GM21528 (cell line): ENCODE measurements around the gene PLEKHM3.
"Not testable (repeated sequence)": the region's sequence is repeated elsewhere in the genome, so short reads cannot be mapped to it uniquely, and the experiment has no call there.

Source experiments
- ATAC-seq: cut with Tn5 transposase; IDR thresholded peaks from one replicate; pipeline ENCODE4 v1.9.1; 2021; ENCODE audit warnings: mild to moderate bottlenecking, moderate library complexity; ENCODE audit not compliant: unreplicated experiment, low FRiP score

Gene PLEKHM3

DNA sequence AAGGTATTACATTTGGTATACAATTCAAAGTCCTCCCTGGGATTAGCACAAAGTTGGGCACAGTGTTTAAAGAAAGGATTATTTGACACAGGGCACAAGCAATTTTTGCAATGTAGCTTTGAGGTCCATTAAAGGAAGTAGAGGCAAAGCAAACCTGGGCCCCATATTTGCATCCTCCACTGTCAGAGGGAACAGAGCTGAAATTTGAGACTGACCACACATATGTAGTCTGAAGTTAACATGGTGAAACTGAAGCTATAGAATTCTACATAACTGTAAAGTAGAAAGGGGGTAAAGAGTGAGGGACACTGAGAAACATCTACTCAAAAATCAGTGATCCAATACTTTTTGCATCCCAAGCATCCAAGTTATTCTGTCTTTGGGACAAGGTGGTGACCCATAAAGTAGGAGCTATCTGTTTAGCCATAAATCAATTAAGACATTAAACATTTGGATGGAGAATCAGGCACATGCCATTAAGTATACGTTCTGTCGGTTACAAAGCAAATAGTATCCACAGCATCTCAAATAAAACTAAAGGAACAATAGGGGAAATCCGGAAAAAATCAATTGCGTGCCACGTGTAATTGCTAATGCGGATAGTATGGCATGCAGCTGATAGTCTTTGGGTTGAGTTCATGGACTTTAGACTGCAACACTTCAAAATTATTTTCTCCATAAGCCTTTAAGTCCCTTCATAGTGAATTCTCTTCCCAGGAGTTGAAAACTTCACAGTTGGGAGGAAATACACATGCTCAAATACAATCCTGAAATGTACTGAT, 72.6 kb downstream of the PLEKHM3 start:
- ATAC-seq = no peak

DNA sequence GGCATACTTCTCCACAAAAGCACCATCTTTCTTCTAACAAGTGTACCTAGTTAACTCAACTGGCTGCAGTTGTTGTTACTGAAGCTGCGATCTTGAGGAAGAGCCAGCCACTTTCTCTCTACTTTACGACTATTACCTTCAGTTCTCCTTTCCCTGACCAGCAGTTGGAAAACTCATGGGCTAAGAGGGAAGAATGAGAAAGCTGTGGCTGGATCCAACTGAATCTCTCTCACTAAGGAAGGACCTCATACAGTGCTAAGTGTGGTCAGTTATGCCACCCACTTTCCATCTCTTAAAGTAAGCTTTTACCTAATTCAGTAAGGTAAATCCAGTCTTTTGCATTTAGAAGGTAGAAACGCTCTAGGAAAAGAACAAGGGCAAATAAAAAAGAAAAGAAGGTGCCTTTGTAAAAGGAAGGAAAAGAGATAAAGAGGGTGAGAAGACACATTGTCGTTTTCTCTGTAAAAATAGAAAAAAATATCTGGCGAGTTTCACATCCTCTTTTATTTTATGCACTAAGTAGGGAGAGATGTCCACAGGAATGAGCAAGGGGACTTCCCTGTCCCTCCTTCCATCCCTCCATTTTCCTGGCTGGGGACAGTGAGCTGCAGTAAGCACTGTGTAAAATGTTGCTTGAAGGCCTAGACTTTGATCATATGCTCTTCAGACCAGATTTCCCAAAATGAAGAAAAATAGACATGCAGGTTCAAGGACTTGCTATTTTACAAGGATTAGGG, 73.4 kb downstream of the PLEKHM3 start:
- no peak for ATAC-seq

DNA sequence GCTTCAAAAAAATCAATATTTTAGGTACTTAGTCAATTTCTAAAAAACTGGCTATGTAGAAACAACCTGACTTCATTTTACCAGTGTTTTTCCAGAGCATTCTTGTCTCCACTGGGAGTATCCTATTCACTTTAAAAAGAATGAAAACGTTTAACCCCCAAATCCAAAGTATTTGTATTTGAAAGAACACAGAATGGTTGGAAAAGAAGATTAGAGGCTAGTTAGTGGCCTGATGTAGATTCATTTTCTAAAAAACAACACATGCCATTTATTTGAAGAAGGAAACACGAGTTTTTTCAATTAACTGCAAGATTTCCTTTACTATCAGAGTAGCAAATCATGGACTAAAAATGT, 74.6 kb downstream of the PLEKHM3 start:
- ATAC-seq = no peak

DNA sequence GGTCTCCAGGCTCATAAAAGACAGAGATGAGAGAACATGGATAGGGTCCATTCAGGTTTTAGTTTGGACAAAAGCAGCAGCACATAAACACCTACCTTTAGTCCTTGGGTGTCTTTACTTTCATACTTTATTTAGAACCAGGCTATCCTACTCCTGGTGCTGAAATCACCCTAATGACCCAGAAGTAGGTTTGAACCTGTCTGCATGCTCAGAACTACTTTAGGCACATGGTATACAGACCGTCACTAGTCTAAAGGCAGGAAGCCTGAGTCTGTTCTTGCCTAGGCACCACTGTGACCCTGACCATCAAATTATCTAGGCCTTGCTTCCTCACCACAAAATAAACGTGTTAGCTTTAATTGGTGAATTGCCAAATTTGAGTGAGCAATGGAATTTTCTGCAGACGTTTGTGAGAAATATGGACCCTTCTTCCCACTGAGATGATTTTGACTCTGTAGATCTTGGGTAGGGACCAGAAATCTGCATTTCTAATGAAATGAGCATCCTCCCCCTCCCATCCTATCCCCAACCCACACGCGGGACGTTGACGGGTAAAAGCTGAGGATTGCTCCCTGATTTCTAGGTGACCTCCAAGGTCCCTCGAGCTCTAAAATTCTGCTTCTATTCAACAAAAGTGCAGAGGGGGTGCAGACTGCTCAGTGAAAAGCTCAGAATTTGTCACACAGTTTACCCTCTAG, 75.1 kb downstream of the PLEKHM3 start:
- ATAC-seq = no peak

DNA sequence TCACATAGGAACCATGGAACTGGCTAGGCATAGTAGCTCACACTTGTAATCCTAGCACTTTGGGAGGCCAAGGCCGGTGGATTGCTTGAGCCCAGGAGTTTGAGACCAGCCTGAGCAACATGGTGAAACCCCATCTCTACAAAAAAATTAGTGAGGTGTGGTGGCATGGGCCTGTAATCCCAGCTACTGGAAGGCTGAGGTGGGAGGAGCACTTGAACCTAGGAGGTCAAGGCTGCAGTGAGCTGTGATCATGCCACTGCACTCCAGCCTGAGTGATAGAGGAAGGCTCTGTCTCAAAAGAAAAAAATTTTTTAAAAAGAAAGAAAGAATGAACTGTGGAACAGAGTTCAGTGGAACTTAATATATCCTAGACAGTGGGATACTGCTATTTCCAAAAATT, 76.1 kb downstream of the PLEKHM3 start:
- not testable (repeated sequence) for ATAC-seq

DNA sequence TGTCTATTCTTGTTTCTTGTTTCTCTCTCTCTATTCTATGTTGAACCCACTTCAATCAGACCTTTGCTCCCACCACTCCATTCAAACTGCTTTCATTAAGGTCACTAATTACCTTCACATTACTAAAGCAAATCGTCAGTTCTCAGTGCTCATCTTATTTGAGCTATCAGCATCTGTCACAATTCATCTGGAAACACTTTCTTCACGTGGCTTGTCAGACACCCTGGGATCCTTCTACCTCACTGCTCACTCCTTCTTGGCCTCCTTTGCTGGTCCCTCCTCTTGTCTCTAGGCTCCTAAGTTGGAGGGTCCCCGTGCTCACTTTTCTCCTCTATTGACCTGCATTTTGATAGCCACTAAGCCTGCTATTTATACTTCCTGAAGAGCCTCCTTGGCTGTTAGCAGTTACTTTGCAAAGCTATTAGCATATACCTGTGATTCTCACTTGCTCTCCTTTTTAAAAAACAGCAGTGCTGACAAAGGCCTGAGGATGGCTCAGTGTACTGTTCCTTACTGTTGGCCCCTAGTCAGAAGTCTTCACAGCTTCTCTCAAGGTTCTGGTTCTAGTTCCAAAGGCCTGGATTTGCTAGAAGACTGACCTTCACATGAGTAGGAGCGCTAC, 80.2 kb downstream of the PLEKHM3 start:
- no peak for ATAC-seq

DNA sequence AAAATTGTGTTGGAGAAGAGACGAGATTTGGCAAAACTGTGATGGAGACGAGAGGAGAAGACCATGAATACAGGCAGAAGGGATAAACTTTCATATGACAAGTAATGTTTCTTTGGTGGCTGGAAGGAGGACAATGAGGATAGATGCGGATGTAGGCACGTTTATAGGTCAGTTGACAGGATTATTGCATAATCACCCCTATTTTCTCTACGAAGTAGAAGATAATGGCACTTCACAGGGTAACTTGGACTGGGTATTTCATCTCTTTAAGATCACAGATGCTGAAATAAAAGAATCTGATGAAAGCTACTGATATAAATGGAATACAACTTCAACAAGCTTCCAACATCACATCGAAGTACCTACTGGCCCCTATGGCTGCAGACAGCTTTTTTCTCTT, 81.0 kb downstream of the PLEKHM3 start:
- no peak for ATAC-seq

DNA sequence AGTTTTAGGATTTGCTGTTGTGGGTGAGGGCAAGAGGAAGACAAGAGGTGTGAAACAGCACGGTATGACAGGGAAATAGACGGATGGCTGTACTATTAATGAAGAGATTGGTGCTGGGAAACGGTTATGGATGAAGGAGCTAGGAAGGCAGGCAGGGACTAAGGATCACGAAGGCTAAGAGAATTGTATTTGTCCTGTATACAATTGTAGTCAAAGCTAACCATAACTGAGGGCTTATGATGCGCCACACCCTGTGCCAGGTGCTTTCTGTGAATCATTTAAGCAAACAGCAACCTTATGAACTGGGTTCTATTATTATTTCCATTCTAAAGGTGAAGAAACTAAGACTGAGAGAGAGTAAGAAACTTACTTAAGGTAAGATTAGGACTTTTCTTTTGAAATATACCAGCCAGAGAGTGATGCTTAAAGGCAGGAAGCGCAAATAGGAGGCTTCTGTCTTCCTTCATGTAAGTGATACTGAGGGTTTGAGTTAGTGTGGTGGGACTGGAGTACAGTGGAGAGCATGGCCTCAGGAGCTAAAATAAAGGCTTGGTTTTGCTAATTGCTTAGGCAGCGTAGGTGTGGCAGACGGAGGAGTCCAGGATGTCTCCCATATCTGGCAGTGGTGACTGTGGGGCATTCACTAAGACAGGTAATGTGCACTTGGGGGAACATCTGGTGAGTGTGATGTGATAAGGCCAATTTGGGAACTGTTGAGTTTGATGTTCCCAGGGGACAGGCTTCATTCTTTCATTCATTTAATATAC, 85.8 kb downstream of the PLEKHM3 start:
- no peak for ATAC-seq

DNA sequence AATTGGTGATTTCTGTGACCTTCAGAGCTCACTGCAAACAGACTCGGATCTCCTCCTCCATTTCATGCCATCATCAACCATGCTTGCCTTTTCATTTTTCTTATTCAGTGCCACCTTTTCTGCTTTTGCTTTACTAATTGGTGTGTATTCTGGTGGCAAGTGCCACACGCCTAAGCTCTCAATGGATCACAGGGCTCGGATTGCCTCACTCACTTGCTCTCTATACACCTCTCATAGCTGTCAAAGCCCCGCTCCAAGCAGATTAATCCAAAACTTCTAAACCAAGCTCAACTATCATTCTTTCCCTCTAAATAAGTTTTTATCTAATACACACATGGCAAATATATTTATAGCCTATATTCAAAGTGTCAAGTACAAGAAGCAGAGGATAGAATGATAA, 86.4 kb downstream of the PLEKHM3 start:
- ATAC-seq = no peak

DNA sequence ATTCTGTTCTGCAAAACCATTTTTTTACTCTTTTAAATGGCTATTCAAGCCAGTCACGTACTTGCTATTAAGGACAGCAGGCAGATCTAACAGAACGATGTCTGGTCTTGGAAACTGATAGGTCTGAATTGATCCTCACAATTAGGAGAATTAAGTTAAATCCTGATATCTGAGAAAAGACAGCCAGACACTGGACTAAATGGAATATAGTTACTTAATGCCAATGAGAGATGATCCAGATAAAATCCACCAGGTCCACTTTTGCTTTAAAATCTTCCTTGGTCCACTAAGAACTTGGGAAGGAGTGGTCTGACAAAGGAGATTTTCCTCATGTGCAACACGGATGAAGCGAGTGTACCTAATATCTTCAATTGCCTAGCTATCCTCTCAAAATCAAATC, 86.9 kb downstream of the PLEKHM3 start:
- no peak for ATAC-seq

DNA sequence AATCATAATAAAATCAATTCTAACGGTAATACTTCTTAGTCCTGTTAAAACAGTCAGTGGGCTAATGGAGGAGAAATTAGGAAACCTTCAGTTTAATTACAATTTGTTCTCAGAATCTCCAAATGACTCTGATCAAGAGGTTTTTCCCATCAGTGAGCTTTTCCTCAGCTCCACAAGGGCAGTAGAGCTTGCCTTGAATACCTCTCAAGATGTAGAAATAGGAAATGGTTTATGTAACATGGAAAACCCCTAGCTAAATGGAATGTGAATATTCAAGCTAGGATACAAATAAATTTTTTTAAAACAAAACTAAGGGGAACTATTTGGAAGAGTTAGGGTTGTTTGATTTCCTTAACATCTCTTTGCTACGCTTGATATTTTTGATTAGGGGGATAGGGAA, 87.5 kb downstream of the PLEKHM3 start:
- ATAC-seq = no peak

DNA sequence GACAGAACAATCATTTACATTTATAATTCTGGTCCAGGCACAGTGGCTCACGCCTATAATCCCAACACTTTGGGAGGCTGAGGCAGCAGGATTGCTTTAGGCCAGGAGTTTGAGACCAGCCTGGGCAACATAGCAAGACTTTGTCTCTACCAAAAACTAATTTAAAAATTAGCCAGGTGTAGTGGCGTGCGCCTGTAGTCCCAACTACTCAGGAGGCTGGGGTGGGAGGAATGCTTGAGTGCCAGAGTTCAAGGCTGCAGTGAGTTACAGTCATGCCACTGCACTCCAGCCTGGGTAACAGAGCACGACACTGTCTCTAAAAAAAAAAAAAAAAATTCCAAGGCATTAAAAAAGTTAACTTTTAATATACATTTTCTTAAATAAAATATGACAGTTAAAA, 88.1 kb downstream of the PLEKHM3 start:
- no peak for ATAC-seq

DNA sequence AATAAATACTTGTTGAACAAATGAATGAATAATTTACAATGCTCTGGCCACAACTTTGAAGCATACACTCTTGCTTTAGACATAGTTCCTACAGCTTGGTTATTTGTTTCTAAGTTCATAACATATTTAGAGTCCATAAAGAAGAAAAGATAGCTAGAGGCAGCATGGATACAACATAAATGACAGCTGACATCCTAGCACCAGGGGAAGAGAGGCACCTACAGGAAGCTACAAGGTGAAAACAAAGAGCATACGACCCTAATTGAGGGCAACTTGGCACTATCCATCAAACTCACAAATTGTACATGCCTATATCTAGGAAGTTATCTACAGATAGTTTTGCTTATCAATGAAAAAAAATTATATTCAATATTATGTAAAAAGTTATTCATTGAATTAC, 88.9 kb downstream of the PLEKHM3 start:
- ATAC-seq = no peak

DNA sequence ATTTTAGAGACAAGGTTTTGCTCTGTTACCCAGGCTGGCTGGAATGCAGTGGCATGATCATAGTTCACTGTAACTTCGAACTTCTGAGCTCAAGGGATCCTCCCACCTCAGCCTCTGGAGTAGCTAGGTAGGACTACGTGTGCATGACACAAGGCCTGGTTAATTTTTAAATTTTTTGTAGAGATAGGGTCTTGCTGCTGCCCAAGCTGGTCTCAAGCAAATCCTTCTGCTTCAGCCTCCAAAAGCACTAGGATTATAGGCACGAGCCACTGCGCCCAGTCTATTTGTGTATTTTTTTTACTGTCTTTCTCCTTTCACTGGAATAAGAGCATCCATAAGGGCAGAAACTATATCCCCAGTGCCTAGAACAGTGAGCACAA, 89.3 kb downstream of the PLEKHM3 start:
- ATAC-seq = no peak

DNA sequence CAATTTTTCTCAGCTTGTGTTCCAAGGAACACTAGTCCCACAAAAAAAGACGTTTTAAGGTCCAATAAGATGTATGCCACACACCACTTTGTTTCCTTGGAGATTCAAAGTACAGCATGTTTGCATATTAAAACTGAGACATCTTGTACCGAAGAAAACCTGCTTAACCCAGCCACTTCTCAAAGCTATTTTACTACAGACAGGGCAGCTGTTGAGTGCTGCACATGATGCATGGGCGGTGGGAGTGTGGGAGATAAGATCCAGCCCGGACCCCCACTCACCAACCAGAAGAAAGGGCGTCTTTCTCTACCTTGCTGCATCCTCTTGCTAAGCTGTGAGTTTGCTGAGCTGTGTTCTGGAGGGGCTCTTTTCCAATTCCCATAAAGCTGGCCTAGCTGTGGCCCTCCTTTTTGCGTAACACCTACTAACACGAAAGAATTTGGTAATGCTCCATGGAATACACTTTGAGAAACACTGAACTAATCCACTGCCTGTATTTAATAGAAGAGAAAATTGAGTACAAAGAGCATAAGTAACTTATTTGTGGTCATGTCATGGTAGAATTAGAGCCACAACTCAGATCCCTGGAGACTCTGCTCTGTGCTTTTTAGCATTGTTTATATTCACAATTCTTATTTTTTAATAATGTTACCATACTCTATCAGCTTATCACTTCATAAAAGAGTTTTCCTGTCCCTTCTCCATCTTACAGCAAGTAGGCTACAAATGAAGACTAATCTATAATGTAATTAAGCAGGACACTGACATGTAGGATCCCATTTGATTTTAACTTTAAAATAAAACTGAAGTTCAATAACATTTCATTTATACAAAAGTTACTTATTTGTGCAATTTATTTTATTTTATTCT, 90.0 kb downstream of the PLEKHM3 start:
- no peak for ATAC-seq

DNA sequence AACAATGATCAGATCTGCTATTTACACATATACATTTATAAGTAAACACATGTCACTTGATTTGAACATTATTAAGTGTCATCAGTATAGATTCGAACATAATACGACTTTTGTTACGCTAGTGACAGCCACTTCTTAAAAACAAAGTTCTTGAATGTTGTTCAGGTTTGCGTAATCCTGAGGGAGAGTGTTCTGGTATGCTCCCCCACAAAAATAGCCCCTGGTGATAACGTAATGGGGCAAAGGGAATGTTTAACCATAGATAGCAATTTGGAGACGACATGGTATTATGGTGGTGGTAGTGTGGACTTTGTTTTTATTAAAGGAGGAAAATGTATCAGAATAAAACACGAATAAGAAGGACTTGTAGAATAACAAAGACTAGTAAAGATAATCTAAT, 90.6 kb downstream of the PLEKHM3 start:
- ATAC-seq = no peak

DNA sequence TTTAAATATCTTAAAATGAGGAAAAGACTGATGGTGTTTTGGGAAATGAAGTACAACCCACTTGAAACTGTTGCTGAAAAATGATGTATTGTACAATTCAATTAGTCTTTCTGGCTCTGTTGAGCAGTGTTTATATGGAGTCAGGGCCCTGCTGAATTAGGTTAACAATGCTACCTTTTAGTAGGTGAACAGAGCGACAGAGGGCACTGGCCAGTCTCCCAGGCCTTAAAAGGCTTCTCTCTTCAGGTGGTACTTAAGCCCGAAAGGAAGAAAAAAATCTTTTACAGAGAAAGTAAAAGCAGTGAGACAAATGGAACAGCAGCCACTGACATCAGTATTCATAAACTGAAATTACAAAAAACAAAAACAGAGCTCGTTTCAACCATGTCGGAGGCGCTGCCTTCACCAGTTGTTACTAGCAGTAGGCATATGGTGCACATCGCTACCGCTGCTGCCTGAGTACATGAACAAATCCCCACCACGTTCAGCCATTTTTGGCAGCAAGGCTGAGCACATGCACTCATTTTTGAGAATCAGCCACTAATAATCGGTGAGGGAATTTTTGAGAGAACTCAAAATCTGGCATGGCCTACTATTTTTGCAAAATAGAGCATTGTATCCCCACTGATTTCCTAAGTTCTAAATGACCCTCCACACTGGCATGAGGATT, 91.8 kb downstream of the PLEKHM3 start:
- ATAC-seq = no peak

DNA sequence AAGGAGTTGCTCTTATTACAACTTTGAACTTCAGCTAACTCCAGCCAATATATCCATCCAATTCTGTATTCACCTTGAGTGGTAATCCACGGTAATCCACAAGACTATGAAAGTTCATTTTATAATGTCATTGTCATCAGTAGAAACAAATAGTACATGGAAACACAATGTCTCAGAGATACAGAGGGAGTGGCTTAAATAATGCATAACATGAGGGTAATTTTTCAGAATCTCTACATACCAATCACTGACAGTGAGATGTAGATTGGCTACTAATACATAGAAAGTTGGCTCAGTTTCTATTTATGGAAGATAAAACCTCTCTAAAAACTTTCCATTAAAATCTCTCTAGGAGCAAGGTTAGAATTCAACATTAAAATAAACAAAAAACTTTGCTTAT, 93.2 kb downstream of the PLEKHM3 start:
- no peak for ATAC-seq

DNA sequence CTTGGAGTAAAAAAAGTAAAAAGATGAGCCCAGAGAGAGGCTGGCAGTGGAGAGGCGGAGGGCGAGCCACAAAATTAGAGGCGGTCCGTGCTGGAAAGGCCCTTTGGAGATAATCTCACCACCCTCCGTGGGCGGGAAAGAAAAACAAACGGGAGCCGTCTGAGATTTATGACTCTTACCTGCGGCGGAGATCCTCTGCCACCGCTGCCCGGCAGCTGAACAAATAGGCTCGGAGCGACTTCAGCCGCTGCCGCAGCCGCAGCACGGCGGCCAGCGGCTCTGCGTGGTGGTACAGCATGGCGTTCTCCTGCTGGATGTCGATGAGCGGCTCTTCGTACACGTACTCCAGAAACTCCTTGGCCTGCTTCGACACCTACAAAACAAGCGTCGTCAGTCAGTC, 94.6 kb downstream of the PLEKHM3 start:
- no peak for ATAC-seq
